Activated CD8-positive, alpha-beta T cell treated with anti-CD3 and anti-CD28 coated beads for 36 hours (primary cell): ENCODE measurements around the gene SEC16A. TPM values are rescaled to one million over a fixed set of nuclear protein-coding genes. Genes with fewer than 3 reads are reported as not detected.

Source experiments
- ATAC-seq: fragments of 200-7000 bp; cut with Tn5 transposase; one replicate; pipeline ENCODE4 v1.10.0; 2021; ENCODE audit warnings: mild to moderate bottlenecking, moderate library complexity
- CTCF ChIA-PET: fragments of 350-600 bp; sonication (Branson Sonifier 250); formaldehyde crosslinking; loops from one replicate; lab custom pipeline; 2021; ENCODE audit warnings: antibody characterized with exemption; lab: Charles Lee
- POLR2A ChIA-PET: fragments of 350-600 bp; sonication (Branson Sonifier 250); formaldehyde crosslinking; loops from one replicate; lab custom pipeline; 2021; ENCODE audit warnings: antibody characterized with exemption; lab: Charles Lee
- DNase-seq: peaks from one replicate; pipeline ENCODE4 v3.0.0-alpha.2; 2020
- H3K27ac Mint-ChIP-seq: one replicate; pipeline ENCODE4 v1.8.0; 2021; ENCODE audit warnings: mild to moderate bottlenecking, mixed read lengths
- H3K27me3 Mint-ChIP-seq: one replicate; pipeline ENCODE4 v1.8.0; 2021; ENCODE audit warnings: mixed read lengths
- H3K36me3 Mint-ChIP-seq: one replicate; pipeline ENCODE4 v1.8.0; 2021; ENCODE audit warnings: low read depth, mixed read lengths
- H3K4me1 Mint-ChIP-seq: one replicate; pipeline ENCODE4 v1.8.0; 2021; ENCODE audit warnings: low read depth, mixed read lengths
- H3K4me3 Mint-ChIP-seq: one replicate; pipeline ENCODE4 v1.8.0; 2021; ENCODE audit warnings: mild to moderate bottlenecking, moderate library complexity, mixed read lengths
- H3K9me3 Mint-ChIP-seq: one replicate; pipeline ENCODE4 v1.8.0; 2021; ENCODE audit warnings: mixed read lengths
- intact Hi-C: fragments of 100-400 bp; cut with micrococcal nuclease; formaldehyde crosslinking; loops from one replicate; pipeline ENCODE4 v1.10.0; 2022
- total RNA-seq, 2 experiments: library from RNA; stranded (reverse); gene quantifications; one replicate each; pipeline ENCODE4 v1.2.3, GENCODE V29; 2021
- TF ChIP-seq, protein P1 (sequence below): fragments of 200-600 bp; IDR thresholded peaks from one replicate; pipeline ENCODE4 v1.8.0; 2022; ENCODE audit warnings: antibody characterized with exemption, mild to moderate bottlenecking

Gene SEC16A
- total RNA-seq, 2 experiments from 2014 or later = 67.9 to 69.8 TPM

DNA sequence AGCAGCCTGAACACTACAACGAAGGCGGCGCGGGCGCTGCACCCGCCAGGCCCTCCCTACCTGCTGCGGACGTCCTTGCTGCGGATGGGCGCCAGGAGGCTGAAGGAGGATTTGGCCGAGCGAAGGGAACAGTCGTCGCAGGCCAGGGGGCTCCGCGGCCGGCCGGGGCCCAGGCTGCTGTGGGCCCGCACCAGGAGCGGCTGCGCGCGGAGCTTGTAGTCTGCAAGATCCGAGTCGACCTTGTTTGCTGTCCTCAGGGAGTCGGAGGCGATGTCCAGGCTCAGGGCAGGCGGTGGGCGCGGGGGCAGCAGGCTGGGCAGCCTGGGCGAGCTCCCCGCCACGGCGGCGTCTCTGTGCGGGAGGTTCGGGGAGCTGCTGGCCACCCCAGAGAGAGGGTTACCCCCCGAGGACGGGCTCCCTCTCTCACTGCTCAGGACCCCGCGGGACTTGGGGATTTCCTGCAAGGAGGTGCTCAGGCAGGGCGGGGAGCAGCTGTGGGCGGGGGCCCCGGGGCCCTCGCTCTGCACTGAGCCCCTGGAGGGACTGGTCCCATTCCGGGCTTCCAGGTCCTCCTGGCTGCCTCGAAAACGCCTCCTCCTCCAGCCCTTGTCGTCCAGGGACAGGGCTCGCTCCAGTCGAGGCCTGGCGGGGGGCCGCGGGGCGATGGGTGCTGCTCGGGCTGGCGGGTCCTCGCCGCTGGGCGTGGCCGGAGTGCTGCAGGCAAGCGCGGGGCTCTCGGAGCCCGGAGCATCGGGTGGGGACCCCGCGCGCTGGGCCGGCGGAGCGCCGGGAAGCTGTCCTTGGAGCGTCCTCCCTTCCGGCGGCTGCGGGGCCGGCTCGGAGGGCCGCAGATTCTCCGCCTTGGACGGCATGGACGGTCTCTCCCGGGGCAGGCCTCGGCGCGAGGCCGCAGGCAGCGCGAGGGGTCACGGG, 44.0 kb downstream of the SEC16A start:
- H3K4me3 Mint-ChIP-seq = peak overlapping the region; percentile 83
- H3K9me3 Mint-ChIP-seq = no peaks in the 10 kb centered on the region
- H3K4me1 Mint-ChIP-seq = peaks cover 24% of the 10 kb centered on the region
- H3K36me3 Mint-ChIP-seq = peaks cover 15% of the 10 kb centered on the region
- POLR2A ChIA-PET = interaction anchor here (0.9 to 1.3 kb wide), 3 partner anchors 9 to 15 kb away, joined by 3 to 5 read pairs (median 3); no protein-coding TSS in a partner anchor
- no peaks in the 10 kb centered on the region for H3K27me3 Mint-ChIP-seq
- peak; percentile 74 for ATAC-seq
- intact Hi-C loops = no loop called here
- H3K27ac Mint-ChIP-seq = peak overlapping the region; percentile 25
- TF ChIP-seq, protein P1, sequence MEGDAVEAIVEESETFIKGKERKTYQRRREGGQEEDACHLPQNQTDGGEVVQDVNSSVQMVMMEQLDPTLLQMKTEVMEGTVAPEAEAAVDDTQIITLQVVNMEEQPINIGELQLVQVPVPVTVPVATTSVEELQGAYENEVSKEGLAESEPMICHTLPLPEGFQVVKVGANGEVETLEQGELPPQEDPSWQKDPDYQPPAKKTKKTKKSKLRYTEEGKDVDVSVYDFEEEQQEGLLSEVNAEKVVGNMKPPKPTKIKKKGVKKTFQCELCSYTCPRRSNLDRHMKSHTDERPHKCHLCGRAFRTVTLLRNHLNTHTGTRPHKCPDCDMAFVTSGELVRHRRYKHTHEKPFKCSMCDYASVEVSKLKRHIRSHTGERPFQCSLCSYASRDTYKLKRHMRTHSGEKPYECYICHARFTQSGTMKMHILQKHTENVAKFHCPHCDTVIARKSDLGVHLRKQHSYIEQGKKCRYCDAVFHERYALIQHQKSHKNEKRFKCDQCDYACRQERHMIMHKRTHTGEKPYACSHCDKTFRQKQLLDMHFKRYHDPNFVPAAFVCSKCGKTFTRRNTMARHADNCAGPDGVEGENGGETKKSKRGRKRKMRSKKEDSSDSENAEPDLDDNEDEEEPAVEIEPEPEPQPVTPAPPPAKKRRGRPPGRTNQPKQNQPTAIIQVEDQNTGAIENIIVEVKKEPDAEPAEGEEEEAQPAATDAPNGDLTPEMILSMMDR = no peak
- peak; percentile 76 for DNase-seq
- CTCF ChIA-PET = interaction anchor here (0.7 to 1.8 kb wide), 6 partner anchors 29 to 403 kb away, joined by 3 to 8 read pairs (median 5); partner anchors contain the start of gene AJM1

DNA sequence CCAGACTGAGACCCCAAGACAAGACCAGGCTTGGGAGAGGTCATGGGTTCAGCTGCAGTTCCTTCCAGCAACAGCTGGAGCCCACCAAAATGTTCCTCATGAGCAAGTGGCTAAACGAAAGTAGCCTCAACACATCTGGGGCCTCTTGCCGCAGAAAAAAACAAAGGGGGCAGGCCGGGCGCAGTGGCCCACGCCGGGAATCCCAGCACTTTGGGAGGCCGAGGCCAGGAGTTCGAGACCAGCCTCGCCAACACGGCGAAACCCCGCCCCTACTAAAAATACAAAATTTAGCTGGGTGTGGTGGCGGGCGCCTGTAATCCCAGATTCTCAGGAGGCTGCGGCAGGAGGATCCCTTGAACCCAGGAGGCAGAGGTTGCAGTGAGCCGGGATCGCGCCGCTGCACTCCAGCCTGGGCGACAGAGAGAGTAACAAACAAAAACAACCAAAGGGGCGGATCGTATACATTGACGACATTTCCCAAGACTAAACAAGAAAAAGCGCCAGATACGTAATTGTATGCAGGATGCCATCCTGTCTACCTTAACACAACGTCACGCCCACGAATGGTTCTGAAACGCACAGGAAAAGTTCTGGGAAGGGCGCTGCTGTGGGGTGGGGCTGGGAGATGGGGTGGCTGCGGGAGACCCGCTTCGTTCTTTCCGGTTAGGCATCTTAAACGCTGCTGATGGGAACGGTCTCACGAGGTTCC, 44.8 kb downstream of the SEC16A start:
- no peaks in the 10 kb centered on the region for H3K9me3 Mint-ChIP-seq
- CTCF ChIA-PET = interaction anchor here (1.5 to 1.8 kb wide), 4 partner anchors 28 to 37 kb away, joined by 5 to 8 read pairs (median 6); no protein-coding TSS in a partner anchor
- H3K27ac Mint-ChIP-seq = peak overlapping the region; percentile 25

DNA sequence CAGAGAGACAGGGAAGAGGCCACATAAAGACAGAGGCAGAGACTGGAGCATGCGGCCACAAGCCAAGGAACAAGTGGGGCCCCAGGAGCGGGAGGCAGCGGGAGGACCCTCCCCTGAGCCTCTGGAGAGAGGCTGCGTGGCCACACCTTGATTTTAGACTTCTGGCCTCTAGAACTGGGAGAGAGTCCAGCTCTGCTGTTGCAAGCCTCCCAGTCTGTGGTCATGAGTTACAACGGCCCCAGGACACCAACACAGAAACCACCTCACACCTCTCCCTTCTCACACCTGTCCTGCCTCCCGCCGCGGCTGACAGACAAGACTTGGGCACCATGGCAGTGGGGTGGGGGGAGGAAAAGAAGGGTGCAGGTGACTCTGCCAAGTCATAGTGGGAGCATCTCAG, 45.4 kb downstream of the SEC16A start:
- intact Hi-C loops = no loop called here
- POLR2A ChIA-PET = interaction anchor here (1.0 to 1.1 kb wide), 2 partner anchors 8 to 26 kb away, joined by 3 read pairs; no protein-coding TSS in a partner anchor
- TF ChIP-seq, protein P1 = no peak
- Mint-ChIP-seq H3K27me3 (no peaks in the 10 kb centered on the region), H3K4me3 (peak overlapping the region; percentile 83), H3K4me1 (peaks cover 24% of the 10 kb centered on the region), H3K27ac (no peak overlapping the region), H3K9me3 (no peaks in the 10 kb centered on the region), H3K36me3 (peaks cover 7% of the 10 kb centered on the region)
- CTCF ChIA-PET = no interaction called here
- DNase-seq (no peak), ATAC-seq (no peak)

More for the DNA sequence above, 44.8 kb downstream of the SEC16A start:
- peak overlapping the region; percentile 83 for H3K4me3 Mint-ChIP-seq
- peaks cover 11% of the 10 kb centered on the region for H3K36me3 Mint-ChIP-seq
- TF ChIP-seq, protein P1 = no peak
- ATAC-seq = no peak
- H3K4me1 Mint-ChIP-seq = peaks cover 24% of the 10 kb centered on the region
- DNase-seq = no peak
- H3K27me3 Mint-ChIP-seq = no peaks in the 10 kb centered on the region
- POLR2A ChIA-PET = interaction anchor here (1.0 to 1.3 kb wide), 3 partner anchors 8 to 27 kb away, joined by 3 to 5 read pairs (median 3); no protein-coding TSS in a partner anchor
- intact Hi-C loops = no loop called here

DNA sequence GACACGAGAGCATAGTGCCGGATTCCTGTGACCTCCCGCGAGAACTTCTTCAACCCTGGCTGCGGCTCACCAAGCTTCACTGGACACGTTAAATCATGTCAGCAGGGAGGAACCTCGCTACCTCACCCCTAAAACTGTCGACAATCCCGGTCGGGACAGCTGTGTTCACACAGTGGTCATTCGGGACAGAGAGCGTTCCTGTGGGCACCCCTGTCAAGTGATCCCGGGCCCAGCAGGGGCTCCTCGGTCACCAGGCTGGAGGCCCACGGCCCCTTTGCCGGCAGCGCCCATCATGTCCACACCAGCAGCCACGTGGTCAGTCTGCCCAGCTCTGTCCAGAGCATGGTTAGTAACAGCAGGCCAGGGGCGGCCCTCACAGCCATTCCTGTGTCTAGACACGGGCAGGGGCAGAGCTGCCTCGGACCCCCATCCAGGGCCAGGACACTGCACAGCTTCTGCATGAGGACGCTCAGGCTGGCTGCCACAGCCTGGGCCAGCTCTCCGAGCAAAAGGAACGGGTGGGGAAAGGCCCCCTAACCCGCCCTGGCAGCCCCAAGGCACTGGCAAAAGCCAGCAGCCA, 46.7 kb downstream of the SEC16A start:
- Mint-ChIP-seq H3K36me3 (peaks cover 3% of the 10 kb centered on the region), H3K4me1 (peaks cover 24% of the 10 kb centered on the region), H3K27me3 (no peaks in the 10 kb centered on the region), H3K9me3 (no peaks in the 10 kb centered on the region), H3K27ac (no peak overlapping the region), H3K4me3 (peak overlapping the region; percentile 83)
- ATAC-seq (no peak), DNase-seq (no peak)
- POLR2A ChIA-PET = interaction anchor here (0.7 to 1.0 kb wide), 2 partner anchors 27 to 35 kb away, joined by 3 read pairs; no protein-coding TSS in a partner anchor
- TF ChIP-seq, protein P1 = no peak
- intact Hi-C loops = no loop called here
- CTCF ChIA-PET = interaction anchor here (0.9 to 1.4 kb wide), 2 partner anchors 27 to 196 kb away, joined by 3 to 4 read pairs; no protein-coding TSS in a partner anchor
